BE2C (cell line): ENCODE measurements around the gene IGSF21.

ENCODE experiments used
- DNase-seq: peaks from one replicate; pipeline ENCODE4 v3.0.0-alpha.2; 2020
- H3K27me3 ChIP-seq: fragments of 250-450 bp; sonication (Bioruptor Pico); 2 replicates; pipeline ENCODE4 v1.5.1; 2020; ENCODE audit warnings: mild to moderate bottlenecking
- H3K36me3 ChIP-seq: fragments of 250-450 bp; sonication (Bioruptor Pico); 2 replicates; pipeline ENCODE4 v1.5.1; 2020; ENCODE audit warnings: mild to moderate bottlenecking
- H3K4me1 ChIP-seq: fragments of 250-450 bp; sonication (Bioruptor Pico); 2 replicates; pipeline ENCODE4 v1.5.1; 2020
- H3K4me3 ChIP-seq: 2 replicates; pipeline ENCODE4 v1.5.1; 2011; ENCODE audit warnings: low read depth, low read length
- H3K9me3 ChIP-seq: fragments of 250-450 bp; sonication (Bioruptor Pico); 2 replicates; pipeline ENCODE4 v1.5.1; 2020
- TF ChIP-seq, protein P1 (sequence below): IDR thresholded peaks from 2 replicates; pipeline ENCODE4 v1.5.1; 2012; ENCODE audit warnings: mild to moderate bottlenecking, low read depth, low read length

IGSF21 gene

DNA sequence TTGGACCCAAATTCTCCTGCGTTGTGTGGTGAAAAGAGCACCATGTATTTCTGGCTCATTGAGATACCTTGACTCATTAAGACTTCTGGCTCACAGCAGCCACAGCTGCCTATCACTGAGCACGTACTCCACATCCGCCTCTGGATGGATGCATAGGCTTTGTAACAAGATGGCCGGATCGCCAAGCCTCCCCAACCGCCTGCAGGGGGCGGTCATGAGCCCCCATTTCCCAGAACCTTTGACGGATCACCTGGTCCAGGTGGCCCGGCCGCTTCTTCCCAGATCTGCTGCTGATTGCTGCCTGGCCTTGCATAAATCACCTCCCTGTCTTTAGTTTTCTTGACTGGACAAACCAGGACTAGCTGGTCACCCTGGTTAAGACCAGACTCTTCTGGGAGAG lies 216.6 kb downstream of the IGSF21 start:
- TF ChIP-seq, protein P1, sequence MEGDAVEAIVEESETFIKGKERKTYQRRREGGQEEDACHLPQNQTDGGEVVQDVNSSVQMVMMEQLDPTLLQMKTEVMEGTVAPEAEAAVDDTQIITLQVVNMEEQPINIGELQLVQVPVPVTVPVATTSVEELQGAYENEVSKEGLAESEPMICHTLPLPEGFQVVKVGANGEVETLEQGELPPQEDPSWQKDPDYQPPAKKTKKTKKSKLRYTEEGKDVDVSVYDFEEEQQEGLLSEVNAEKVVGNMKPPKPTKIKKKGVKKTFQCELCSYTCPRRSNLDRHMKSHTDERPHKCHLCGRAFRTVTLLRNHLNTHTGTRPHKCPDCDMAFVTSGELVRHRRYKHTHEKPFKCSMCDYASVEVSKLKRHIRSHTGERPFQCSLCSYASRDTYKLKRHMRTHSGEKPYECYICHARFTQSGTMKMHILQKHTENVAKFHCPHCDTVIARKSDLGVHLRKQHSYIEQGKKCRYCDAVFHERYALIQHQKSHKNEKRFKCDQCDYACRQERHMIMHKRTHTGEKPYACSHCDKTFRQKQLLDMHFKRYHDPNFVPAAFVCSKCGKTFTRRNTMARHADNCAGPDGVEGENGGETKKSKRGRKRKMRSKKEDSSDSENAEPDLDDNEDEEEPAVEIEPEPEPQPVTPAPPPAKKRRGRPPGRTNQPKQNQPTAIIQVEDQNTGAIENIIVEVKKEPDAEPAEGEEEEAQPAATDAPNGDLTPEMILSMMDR = peak; percentile 32; the same call in 1 of the 2 replicates

DNA sequence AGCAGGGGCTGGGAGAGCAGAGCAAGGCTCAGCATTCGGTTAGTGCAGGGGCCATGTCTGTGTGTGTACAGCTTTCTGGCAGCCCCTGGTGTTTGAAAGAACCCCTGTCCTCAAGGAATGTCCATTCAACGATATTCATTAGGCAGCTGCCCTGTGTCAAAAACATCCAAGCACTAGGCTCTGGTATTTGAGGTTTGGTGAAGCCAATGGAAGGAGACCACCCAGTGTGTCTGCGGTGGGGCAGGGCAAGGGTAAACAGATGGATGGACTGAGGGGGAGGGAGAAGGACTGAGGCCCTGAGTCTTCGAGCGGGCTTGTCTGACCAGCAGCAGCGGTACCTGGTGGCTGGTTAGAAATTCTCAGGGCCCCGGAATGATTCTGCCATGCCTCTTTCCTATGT lies 217.5 kb downstream of the IGSF21 start:
- Histone ChIP-seq H3K4me3 (no peak overlapping the region), H3K27me3 (no peaks in the 10 kb centered on the region), H3K4me1 (no peaks in the 10 kb centered on the region; the same call in 1 of the 2 replicates), H3K9me3 (no peaks in the 10 kb centered on the region), H3K36me3 (no peaks in the 10 kb centered on the region)
- DNase-seq = no peak
- TF ChIP-seq, protein P1 = no peak

More for the DNA sequence above, 216.6 kb downstream of the IGSF21 start:
- Histone ChIP-seq H3K9me3 (no peaks in the 10 kb centered on the region), H3K4me3 (no peak overlapping the region), H3K36me3 (no peaks in the 10 kb centered on the region), H3K27me3 (no peaks in the 10 kb centered on the region), H3K4me1 (no peaks in the 10 kb centered on the region; the same call in 1 of the 2 replicates)
- no peak for DNase-seq

DNA sequence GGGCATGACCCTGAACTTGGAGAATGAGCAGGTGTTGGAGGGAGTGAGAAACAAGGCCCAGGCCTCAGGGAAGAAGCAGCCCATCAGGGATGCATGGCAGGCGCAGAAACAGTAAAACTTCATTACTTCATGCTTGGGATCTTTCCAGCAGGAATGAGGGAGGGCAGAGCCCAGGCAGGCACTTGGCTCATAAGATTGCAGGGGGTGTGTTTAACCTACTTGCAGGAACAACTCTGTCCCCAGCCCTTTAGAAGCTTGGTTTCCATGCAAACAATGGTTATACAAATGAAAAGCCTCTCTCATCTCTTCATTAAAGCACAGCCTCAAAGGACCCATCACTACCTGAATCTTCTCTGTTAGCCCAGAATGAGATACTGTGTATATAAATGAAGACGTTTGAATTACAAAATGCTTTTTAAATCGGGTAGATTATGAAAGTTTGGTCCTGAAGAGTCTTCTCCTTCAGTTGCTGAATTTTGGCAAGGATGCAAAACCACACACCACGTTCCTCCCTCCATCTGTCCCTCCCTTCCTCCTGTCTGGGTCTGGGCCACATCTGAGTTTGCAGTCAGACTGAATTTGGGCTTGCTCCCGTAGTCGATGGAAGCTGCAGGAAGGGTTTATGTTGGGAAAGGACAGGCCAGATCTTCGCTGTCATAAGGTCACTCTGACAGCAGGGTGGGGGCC lies 218.8 kb downstream of the IGSF21 start:
- Histone ChIP-seq H3K36me3 (no peaks in the 10 kb centered on the region), H3K9me3 (no peaks in the 10 kb centered on the region), H3K27me3 (no peaks in the 10 kb centered on the region), H3K4me3 (no peak overlapping the region), H3K4me1 (no peaks in the 10 kb centered on the region)
- DNase-seq = no peak
- TF ChIP-seq, protein P1 = no peak

DNA sequence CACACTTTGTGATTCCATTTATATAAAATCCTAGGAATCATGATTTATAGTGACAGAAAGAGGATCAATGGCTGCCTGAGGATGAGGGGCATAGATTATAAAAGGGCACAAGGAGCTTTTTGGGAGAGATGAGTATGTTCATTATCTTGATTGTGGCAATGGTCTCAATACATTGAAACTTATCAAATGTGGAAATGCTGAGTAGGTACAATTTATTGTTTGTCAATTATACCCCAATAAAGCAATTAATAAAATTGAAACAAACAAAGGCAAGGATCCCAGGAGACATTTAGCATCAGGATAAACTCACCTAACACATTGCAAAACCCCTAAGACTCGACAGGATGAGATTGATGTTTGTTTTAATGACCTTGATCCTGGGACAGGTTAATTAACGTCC lies 220.1 kb downstream of the IGSF21 start:
- DNase-seq = no peak
- Histone ChIP-seq H3K27me3 (no peaks in the 10 kb centered on the region), H3K9me3 (no peaks in the 10 kb centered on the region), H3K4me3 (no peak overlapping the region), H3K36me3 (no peaks in the 10 kb centered on the region), H3K4me1 (no peaks in the 10 kb centered on the region)
- TF ChIP-seq, protein P1 = no peak

DNA sequence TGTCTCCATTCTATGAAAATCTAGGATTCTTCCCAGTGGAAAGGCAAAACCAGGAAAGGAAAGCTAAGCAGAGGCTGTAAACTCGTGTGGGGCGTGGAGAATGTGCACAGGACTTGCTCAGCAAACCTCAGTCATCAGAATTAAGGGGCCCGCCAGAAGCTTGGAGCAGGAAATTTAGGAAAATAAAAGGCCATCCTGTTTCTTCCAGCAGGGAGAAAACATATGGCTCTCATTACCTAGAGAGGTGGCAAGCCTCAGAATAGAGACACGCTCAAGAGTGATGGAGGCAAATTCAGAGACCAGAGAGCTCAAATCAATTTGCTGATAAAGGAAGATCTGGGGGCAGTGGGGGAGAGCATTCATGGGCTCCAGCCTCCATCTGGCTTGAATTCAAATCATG lies 221.2 kb downstream of the IGSF21 start:
- Histone ChIP-seq H3K36me3 (no peaks in the 10 kb centered on the region), H3K27me3 (no peaks in the 10 kb centered on the region), H3K4me3 (no peak overlapping the region), H3K9me3 (no peaks in the 10 kb centered on the region), H3K4me1 (no peaks in the 10 kb centered on the region)
- TF ChIP-seq, protein P1 = no peak
- no peak for DNase-seq

DNA sequence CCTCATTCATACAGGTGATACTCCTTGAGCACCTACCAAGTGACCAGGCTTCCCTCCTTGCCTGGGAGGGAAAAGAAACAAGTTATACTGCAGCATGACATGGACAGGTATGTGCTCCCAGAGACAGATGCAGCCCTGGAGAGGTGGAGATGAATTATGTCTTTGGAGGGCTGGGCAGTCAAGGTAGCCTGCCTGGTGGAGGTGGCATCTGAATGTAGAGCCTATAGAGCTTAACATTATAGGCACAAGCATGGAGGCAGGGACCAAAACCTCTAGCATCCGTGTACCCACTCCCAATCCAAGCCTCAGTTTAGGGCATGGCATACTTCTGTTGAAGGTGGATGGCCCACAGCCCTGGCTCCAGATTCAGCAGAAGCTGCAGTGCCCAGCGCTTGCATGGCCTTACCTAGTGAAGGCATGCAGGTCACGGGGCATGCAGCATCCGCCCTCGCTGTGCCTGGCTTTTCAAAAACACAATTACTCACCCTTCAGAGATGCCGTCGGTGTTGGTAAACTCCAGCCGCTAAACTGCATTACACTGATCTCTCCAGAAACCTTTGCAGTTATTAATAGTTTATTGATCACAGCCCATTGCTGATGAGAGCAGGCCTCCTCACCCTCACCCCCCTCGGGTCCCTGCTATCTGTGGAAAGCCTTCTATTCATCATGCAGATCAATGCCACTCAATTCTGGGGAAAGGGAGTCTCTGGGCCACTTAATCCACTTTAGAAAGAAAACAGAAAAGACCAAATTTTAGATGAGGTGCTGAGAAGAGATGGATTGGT lies 222.1 kb downstream of the IGSF21 start:
- no peak for DNase-seq
- Histone ChIP-seq H3K4me1 (no peaks in the 10 kb centered on the region), H3K36me3 (no peaks in the 10 kb centered on the region), H3K27me3 (no peaks in the 10 kb centered on the region), H3K9me3 (no peaks in the 10 kb centered on the region), H3K4me3 (no peak overlapping the region)
- TF ChIP-seq, protein P1 = no peak
